ENCODE data around the gene DNTTIP2. TPM values are rescaled to one million over a fixed set of nuclear protein-coding genes. Genes with fewer than 3 reads are reported as not detected.
A peak's percentile ranks its signal among the peaks of the same experiment; 100 is the strongest.

DNTTIP2 gene
- total RNA-seq, 1 experiment from 2014 or later, result 50.3 TPM

DNA sequence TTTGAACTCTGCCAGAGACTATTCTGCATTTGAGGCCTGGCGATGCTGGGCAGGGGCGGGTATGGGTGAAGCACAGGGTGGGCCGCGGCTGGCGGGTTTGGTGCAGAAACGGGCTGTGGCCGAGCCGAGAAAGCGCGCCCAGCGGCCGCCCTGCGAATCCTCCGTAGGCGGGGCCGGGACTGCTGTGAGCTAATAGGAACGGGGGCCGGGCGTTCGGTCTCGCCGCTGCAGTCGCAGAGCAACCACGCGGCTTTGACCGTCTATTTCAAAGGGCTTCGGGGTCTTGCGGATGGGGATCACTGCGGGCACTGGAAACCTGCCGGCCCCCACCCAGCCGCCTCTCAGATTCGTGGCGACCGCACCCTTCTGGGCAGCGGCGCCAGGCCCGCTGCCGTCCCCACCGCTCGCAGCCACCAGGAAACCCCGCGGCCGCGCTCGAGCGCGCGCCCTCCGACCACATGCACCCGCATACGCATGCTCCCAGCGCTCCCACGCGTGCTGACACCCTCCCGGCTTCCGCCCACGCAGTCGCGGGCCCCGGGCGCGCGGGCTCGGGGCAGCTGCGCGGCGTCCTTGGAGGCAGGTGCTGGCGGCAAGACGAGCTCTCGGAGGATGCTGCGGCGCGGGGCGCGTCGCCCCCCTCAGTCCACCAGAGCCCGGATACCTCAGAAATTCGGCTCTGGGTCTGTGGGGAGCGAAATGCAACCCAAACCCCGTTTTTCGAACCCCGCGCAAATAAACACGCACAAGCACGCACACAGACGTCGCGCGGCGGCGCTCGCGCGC, 32.6 kb downstream of the DNTTIP2 start:
- ATAC-seq (peak; percentile 80), DNase-seq (ENCODE audit: low read depth, low spot score) (no peak)
- H3K4me1 ChIP-seq (ENCODE audit: control insufficient read depth, insufficient read depth, low read length), result peaks cover 11% of the 10 kb centered on the region; the same call in 1 of the 2 replicates
- H3K36me3 ChIP-seq (ENCODE audit: control insufficient read depth, insufficient read depth, low read length), result no peaks in the 10 kb centered on the region
- POLR2A ChIA-PET, result interaction anchor here (0.6 to 1.1 kb wide), 2 partner anchors 208 to 535 kb away, joined by 3 to 6 read pairs; no protein-coding TSS in a partner anchor
- CTCF ChIA-PET, result interaction anchor here (1.0 to 1.2 kb wide), 3 partner anchors 32 to 217 kb away, joined by 3 to 4 read pairs (median 3); partner anchors contain the start of gene BCAR3
- in situ Hi-C loops (cut with HindIII; ENCODE audit: low pct_unique_long_range_greater_than_20kb, low sequenced_read_pairs), result no loop called here
- H3K27me3 ChIP-seq (ENCODE audit: control insufficient read depth, insufficient read depth, low read length), result no peaks in the 10 kb centered on the region
- no peaks in the 10 kb centered on the region for H3K9me3 ChIP-seq (ENCODE audit: control insufficient read depth, insufficient read depth, low read depth, low read length)
- BruUV-seq (replicated peaks), result no TSS peak
- intact Hi-C loops (cut with micrococcal nuclease; ENCODE audit: unreplicated experiment), result loop anchor here (5.0 to 10.0 kb wide), 2 partner anchors 212 to 404 kb away; no protein-coding TSS in a partner anchor
- H3K4me3 ChIP-seq (ENCODE audit: low read depth in 2 of 2, low read length in 2 of 2), result peak overlapping the region; percentile 69 to 74
- TF ChIP-seq TCF7L2 (IDR thresholded peaks at IDR 0.05; ENCODE audit: low read depth, low read length), result peak; percentile 56
- peak; percentile 68; the same call in 1 of the 2 replicates for TF ChIP-seq POLR2AphosphoS5 (IDR thresholded peaks at IDR 0.05; ENCODE audit: low read depth, low read length)
- TF ChIP-seq, protein P1, sequence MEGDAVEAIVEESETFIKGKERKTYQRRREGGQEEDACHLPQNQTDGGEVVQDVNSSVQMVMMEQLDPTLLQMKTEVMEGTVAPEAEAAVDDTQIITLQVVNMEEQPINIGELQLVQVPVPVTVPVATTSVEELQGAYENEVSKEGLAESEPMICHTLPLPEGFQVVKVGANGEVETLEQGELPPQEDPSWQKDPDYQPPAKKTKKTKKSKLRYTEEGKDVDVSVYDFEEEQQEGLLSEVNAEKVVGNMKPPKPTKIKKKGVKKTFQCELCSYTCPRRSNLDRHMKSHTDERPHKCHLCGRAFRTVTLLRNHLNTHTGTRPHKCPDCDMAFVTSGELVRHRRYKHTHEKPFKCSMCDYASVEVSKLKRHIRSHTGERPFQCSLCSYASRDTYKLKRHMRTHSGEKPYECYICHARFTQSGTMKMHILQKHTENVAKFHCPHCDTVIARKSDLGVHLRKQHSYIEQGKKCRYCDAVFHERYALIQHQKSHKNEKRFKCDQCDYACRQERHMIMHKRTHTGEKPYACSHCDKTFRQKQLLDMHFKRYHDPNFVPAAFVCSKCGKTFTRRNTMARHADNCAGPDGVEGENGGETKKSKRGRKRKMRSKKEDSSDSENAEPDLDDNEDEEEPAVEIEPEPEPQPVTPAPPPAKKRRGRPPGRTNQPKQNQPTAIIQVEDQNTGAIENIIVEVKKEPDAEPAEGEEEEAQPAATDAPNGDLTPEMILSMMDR (IDR thresholded peaks at IDR 0.05), result peak; percentile 51
- TF ChIP-seq, protein P2, sequence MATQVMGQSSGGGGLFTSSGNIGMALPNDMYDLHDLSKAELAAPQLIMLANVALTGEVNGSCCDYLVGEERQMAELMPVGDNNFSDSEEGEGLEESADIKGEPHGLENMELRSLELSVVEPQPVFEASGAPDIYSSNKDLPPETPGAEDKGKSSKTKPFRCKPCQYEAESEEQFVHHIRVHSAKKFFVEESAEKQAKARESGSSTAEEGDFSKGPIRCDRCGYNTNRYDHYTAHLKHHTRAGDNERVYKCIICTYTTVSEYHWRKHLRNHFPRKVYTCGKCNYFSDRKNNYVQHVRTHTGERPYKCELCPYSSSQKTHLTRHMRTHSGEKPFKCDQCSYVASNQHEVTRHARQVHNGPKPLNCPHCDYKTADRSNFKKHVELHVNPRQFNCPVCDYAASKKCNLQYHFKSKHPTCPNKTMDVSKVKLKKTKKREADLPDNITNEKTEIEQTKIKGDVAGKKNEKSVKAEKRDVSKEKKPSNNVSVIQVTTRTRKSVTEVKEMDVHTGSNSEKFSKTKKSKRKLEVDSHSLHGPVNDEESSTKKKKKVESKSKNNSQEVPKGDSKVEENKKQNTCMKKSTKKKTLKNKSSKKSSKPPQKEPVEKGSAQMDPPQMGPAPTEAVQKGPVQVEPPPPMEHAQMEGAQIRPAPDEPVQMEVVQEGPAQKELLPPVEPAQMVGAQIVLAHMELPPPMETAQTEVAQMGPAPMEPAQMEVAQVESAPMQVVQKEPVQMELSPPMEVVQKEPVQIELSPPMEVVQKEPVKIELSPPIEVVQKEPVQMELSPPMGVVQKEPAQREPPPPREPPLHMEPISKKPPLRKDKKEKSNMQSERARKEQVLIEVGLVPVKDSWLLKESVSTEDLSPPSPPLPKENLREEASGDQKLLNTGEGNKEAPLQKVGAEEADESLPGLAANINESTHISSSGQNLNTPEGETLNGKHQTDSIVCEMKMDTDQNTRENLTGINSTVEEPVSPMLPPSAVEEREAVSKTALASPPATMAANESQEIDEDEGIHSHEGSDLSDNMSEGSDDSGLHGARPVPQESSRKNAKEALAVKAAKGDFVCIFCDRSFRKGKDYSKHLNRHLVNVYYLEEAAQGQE (IDR thresholded peaks at IDR 0.05; ENCODE audit: insufficient read depth in 1 of 2, low read depth in 2 of 2, low read length in 1 of 2), result no peak
- no peak for TF ChIP-seq SIN3A (IDR thresholded peaks at IDR 0.05; ENCODE audit: borderline replicate concordance, insufficient read depth, low read depth, low read length)
- peak overlapping the region; percentile 55 for H3K27ac ChIP-seq (ENCODE audit: low read length)

DNA sequence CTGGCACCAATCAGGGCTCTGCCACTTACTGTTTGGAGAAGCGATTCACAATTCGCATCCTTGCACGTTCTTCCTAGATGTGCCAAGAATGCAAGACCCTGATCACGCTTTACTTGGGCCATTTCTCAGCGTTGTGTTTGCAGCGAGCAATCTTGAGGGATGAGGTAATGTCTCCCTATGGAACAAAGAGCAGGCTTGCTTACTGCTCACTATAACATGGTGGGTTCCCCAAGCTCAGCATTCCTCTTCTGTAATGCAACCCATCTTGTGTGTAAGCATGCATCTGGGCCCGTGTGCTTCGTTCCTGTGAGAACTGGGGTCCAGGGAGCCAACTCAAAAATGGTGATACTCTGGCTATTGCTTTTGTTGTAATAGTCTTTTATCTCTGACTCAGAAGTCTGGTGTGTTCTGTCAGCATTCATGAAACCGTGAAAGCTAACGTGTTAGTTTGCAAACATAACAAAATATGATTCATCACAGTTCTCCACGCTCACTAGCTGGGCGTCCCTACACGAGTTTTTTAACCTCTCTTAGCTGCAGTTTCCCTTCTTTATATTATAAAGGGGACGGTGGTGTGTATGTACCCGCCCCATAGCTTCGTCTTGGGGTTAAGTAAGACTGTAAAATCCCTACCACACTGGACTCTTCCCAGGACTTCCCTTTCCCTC, 33.3 kb downstream of the DNTTIP2 start:
- in situ Hi-C loops (cut with HindIII; ENCODE audit: low pct_unique_long_range_greater_than_20kb, low sequenced_read_pairs), result no loop called here
- CTCF ChIA-PET, result interaction anchor here (1.0 to 1.2 kb wide), 3 partner anchors 32 to 216 kb away, joined by 3 to 4 read pairs (median 3); partner anchors contain the start of gene BCAR3

More for the DNA sequence above, 33.3 kb downstream of the DNTTIP2 start:
- H3K4me3 ChIP-seq (ENCODE audit: low read depth in 2 of 2, low read length in 2 of 2), result peak overlapping the region; percentile 69 to 74
- ATAC-seq (peak; percentile 19), DNase-seq (ENCODE audit: low read depth, low spot score) (no peak)
- H3K4me1 ChIP-seq (ENCODE audit: control insufficient read depth, insufficient read depth, low read length), result peaks cover 11% of the 10 kb centered on the region; the same call in 1 of the 2 replicates
- TF ChIP-seq TCF7L2 (IDR thresholded peaks at IDR 0.05; ENCODE audit: low read depth, low read length) (no peak), SIN3A (IDR thresholded peaks at IDR 0.05; ENCODE audit: borderline replicate concordance, insufficient read depth, low read depth, low read length) (no peak)
- TF ChIP-seq, protein P2 (IDR thresholded peaks at IDR 0.05; ENCODE audit: insufficient read depth in 1 of 2, low read depth in 2 of 2, low read length in 1 of 2), result no peak
- TF ChIP-seq, protein P1 (IDR thresholded peaks at IDR 0.05), result no peak
- no peaks in the 10 kb centered on the region for H3K9me3 ChIP-seq (ENCODE audit: control insufficient read depth, insufficient read depth, low read depth, low read length)
- POLR2A ChIA-PET, result interaction anchor here (0.6 to 1.1 kb wide), 2 partner anchors 207 to 567 kb away, joined by 3 to 4 read pairs; no protein-coding TSS in a partner anchor
- H3K27me3 ChIP-seq (ENCODE audit: control insufficient read depth, insufficient read depth, low read length), result no peaks in the 10 kb centered on the region
- no peaks in the 10 kb centered on the region for H3K36me3 ChIP-seq (ENCODE audit: control insufficient read depth, insufficient read depth, low read length)
- intact Hi-C loops (cut with micrococcal nuclease; ENCODE audit: unreplicated experiment), result loop anchor here (5.0 to 10.0 kb wide), 2 partner anchors 211 to 403 kb away; no protein-coding TSS in a partner anchor
- no TSS peak for BruUV-seq (replicated peaks)
- H3K27ac ChIP-seq (ENCODE audit: low read length), result peak overlapping the region; percentile 55
